ENCODE data around the gene MTHFD2.

DNA sequence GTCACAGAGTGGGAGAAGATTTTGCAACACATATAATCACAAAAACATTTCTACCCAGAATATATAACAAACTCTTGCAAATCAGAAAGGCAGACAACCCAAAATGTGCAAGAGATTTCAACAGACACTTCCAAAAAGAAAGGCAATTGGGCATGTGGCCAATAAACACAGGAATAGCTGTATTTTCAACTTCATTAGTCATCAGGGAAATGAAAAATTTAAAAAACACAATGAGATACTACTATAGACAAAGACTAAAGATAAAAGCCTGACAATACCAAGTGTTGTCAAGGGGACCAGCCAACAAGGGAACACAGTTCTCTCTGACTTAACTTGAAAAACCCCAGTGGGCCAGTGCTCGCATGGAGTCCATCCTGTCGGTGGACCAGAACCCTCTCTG, 40.5 kb downstream of the MTHFD2 start:
- TF ChIP-seq, protein P1, sequence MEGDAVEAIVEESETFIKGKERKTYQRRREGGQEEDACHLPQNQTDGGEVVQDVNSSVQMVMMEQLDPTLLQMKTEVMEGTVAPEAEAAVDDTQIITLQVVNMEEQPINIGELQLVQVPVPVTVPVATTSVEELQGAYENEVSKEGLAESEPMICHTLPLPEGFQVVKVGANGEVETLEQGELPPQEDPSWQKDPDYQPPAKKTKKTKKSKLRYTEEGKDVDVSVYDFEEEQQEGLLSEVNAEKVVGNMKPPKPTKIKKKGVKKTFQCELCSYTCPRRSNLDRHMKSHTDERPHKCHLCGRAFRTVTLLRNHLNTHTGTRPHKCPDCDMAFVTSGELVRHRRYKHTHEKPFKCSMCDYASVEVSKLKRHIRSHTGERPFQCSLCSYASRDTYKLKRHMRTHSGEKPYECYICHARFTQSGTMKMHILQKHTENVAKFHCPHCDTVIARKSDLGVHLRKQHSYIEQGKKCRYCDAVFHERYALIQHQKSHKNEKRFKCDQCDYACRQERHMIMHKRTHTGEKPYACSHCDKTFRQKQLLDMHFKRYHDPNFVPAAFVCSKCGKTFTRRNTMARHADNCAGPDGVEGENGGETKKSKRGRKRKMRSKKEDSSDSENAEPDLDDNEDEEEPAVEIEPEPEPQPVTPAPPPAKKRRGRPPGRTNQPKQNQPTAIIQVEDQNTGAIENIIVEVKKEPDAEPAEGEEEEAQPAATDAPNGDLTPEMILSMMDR (IDR thresholded peaks at IDR 0.05; ENCODE audit: low read depth, low read length, poor library complexity, severe bottlenecking) = no peak
- TF ChIP-seq EZH2phosphoT487 (IDR thresholded peaks at IDR 0.05; ENCODE audit: borderline replicate concordance, low read length) = no peak

Measured in DOHH2 (cell line).